ENCODE measurements around the gene TSPEAR. TPM values are rescaled to one million over a fixed set of nuclear protein-coding genes. Genes with fewer than 3 reads are reported as not detected.

TSPEAR gene
- total RNA-seq, 1 donor from 2014 or later, result not detected

DNA sequence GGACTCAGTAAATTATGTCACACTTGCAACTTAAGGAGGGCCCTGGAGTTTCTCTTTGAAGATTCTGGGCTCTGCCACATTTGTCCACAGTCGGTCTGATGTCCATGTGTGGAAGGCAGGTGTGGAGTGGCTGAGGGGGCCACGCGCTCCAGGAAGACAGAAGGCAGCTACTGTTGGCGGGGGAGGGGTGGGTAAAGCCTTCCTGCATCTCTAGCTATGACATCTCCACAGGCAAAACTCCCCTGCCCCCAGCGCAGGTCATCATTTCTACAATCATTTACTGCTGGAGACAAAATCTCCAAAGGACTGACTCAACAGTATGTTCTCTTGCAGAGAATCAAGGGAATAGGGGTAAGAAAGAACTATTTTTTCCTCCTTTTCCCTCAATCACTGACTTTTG is 11.4 kb upstream of the TSPEAR start:
- DNase-seq (ENCODE audit: low read depth), result no peak

DNA sequence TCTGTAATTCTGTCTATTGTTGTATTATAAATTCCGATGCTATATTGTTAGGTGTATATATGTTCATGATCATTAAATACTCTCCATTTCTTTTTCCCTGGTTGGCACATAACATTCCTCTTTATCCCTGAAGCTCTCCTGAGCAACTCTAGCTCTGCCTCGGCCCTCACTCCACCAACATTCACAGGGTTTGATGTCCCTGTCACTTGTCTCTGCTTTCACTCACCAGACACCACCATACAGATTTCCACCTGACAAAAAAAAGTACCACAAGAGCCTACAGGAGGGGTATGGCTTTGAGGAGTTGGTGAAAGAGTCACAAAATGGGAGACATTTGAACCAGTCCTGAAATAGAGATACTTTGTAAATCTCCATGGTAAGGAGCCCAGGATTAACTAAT is 8.8 kb upstream of the TSPEAR start:
- DNase-seq (ENCODE audit: low read depth), result no peak

DNA sequence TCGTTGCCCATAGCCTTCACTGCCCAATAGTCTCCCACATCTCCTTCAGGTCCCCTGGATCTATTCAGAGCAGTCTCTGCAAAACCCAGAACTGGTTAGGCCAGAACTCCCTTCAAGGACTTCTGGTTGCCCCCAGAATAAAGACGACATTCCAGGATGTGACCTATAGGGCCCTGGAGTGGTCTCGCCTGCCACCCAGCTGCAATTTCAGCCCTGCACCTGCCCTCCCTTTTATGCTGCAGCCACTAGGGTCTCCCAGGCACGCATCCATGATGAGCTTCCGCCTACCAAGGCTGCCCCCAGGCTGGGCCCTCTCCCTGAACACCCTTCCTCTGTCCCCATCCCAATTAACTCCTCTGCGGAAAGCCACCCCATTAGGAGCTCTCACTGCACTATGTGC is 7.2 kb upstream of the TSPEAR start:
- no peak for DNase-seq (ENCODE audit: low read depth)

DNA sequence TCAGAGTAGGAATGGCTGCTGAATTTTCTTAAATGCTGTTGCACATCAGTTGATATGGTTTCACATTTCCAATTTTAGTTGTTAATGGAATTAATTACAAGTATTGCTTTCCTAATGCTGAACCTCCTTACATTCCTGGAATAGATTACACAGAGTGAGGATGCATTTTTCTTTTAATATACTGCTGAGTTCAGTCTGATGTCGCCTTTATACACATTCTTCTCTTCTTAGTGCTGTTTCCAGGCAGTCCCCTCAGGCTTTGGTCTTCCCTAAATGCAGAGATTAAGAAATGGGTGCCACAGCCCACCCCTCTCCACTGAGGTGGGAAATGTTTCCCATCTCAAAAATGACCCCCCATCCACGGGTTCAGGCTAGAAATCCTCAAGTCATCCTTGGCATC is 6.7 kb upstream of the TSPEAR start:
- DNase-seq (ENCODE audit: low read depth), result no peak

DNA sequence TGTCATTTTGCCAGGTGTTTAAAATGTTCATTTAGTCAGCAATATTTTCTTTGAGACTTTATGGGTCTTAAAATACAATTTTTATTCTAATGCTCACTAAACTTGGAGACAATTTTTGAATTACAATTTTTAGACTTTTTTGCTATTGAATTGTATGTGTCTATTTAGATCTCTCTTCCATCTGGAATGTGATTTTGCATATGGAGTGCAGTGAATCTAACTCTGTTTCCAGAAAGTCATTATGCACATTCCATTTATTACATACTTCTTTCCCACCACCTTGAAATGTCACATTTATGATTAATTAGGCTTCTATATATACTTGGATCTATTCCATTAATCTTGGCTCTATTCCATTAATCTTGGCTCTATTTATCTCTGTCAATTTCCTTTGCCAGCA is 5.6 kb upstream of the TSPEAR start:
- no peak for DNase-seq (ENCODE audit: low read depth)

DNA sequence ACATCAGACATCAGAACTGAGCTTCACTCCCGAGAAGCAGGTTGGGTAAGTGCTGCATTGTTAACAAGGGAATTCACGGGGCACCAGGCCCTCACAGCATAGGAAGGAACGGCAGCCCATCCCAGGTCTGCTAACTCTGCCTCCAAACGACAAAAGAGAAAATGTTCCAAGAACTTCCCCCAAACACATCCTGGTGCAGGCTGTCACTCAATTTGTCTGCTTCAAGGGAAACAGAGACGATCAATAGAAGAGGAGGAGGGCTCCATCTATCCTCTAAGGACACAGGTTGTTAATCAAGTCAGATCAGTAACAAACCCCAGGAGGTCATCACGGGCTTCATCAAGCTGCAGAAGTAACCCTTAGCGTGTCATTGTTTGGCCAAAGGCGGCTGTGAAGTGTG is 3.5 kb upstream of the TSPEAR start:
- no peak for DNase-seq (ENCODE audit: low read depth)

DNA sequence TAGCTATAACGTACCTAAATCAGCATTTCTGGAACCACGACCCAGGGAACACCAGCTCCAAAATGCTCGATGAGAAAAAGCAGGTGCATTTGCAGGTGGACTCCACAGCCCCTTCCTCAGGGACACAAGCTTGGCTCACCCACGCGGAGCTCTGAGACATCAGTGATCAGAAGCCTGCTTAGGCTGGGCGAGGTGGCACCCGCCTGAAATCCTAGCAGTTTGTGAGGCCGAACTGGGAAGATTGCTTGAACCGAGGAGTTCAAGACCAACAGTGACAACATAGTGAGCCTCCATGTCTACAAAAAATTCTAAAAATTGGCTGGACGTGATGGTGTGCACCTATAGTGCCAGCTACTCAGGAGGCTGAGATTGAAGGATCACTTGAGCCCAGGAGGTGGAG is 2.5 kb upstream of the TSPEAR start:
- no peak for DNase-seq (ENCODE audit: low read depth)

DNA sequence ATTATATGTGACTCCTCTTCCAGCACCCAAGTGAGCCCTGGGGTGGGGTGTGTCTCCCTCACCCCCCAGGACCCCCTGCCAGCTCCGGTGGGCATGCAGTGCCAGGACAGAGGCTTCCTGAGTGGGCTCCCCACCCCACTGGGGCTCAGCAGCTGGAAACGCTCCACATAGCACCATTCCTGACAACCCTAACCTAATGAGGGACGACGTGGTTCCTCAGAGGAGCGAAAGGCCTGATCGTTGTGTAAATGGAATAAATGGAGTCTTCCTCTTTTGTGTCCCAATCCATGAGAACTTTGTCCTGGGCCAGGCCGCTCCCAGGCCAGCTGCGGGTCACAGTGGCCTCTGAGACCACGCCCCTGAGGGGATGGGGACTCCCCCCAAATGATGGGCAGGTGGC is 1.8 kb upstream of the TSPEAR start:
- DNase-seq (ENCODE audit: low read depth), result no peak

DNA sequence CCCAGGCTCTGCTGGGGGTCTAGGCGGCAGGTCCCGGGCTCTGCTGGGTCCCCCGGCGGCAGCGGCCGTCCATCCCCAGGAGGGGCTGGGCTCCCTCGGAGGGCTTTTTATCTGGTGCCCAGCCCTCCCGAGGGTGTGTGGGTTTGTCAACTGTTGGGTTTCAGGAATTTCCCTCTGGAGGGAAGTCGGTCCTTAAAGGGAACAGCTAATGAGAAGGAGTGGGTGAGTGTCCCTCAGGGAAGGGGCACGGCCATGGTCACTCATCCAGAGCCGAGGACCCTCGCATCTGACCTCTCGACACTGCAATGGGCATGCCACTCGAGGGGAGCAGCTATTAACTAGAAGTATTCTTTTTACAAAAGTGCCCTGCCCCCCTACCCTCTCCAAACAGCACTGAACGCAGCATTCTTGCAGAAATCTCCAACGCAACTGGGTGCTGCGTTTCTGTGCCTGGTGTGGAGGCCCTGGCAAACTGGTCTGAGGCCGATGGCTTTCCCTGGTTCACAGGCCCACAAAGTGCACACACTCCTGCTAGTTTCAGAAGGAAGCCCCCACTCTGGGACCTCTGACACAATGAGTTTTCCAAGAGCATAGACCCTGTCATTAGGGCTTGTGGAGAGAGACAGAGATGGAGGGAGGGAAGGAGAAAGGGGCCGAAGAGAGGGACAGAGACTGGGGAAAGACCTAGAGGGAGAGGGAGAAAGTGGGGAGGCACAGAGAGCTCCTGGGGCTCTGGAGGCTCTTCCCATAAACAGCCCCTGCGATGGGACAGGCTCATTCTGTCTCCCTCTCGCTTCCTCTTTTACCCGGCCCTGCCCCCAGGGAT is 1.0 kb upstream of the TSPEAR start:
- no peak for DNase-seq (ENCODE audit: low read depth)

DNA sequence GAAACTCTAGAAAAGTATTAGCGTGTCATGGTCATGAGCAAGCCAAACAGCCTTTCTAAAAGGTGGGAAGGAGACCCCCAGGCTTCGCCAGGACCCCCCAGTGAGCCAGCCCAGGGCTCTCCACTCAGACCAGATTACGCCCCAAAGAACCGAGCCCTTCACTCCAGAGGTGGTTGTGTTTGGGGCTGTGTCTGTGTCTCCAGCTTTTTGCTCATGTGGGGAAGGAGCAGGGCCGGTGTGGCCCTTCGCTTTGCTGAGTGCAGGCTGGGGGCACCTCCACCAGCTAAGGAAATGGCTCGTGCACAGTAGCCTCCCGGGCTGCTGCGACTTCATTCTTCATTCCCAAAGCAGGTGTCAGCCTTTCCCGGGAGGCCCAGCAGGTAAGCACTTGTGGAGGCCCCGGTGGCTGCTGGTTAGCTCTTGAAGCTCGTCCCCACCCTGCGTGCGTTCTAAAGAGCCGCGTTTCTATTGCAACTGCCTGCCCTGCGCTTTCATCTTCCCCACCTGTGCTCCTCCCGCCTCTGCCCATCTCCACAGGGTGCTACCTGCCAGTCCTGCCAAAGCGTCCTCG is 531 bp downstream of the TSPEAR start:
- DNase-seq (ENCODE audit: low read depth), result no peak

DNA sequence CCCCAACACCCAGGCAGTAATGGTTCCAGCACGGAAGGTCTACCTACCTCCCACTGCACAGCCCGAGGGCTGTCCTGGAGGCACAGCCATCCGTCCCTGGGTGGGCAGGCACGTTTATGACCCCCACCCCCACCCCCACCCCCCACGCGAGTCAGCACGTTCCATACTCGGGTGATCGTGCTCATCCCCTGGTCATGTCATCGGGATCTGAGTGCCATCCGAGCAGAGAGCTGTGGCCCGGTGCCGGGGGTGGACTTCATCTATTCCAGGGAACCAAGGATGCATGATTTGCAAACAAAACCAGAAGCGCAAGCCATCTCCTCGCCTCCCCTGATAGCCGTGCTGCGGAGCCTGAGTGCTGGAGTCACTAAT is 1.1 kb downstream of the TSPEAR start:
- no peak for DNase-seq (ENCODE audit: low read depth)

DNA sequence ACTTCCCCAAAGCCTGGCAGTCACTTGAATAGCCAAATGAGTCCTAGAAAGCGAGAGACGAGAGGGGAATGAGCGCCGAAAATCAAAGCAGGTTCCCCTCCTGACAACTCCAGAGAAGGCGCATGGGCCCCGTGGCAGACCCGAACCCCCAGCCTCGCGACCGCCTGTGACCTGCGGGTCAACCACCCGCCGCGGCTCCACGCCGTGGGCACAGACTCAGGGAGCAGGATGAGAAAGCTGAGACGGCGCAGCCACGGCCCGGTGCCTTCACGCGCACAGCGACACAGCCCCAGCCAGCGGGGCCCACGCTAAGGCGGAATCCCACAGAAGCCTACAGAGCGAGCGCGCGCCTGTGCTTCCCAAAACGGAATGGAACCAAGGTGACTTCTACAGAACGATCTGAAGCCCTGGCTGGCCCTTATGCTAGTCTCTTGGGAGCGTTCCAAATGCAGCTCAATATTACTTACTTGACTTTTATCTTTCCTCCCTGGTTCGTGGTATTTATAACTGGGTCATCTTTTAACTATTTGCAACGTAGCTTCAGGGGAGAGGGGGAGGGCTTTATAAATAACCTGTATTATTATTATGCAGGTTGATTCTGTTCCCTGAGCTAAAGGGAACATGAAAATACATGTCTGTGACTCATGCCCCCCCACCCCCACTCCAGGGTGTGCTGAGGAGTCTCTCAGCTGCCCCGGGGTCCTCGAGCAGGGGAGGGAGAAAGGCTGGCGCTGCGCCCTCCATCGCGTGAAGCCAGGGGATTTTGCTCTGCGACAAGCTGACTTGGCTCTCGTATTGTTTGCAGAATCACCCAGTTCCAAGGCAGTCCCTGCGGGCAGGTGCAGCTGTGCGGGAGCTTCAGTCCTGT is 1.7 kb downstream of the TSPEAR start:
- no peak for DNase-seq (ENCODE audit: low read depth)

DNA sequence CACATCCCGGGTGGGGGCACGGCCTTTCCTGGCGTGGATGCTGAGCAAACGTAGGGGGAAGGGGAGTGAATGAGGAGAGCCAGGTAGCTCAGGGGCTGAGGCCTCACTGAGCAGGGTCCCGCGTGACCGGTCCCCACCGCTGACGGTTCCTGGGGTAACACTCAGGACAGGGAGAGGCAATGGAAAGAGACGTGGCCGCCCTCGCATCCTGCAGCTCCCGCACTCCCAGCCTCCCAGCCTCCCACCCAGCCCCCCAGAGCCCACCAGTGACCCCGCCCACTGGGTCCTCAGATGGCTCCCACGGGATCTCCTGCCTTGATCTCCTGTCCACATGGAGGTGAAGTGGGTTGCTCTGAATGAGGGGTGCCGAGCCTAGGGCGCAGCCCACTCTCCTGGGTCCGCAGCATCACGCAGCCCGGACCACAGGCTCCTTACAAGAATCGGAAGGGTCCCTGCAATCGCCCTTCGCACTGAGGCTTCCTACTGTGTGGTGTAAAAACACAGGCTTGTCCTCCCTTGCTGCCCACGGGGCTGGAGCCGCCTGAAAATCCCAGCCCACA is 2.4 kb downstream of the TSPEAR start:
- no peak for DNase-seq (ENCODE audit: low read depth)

DNA sequence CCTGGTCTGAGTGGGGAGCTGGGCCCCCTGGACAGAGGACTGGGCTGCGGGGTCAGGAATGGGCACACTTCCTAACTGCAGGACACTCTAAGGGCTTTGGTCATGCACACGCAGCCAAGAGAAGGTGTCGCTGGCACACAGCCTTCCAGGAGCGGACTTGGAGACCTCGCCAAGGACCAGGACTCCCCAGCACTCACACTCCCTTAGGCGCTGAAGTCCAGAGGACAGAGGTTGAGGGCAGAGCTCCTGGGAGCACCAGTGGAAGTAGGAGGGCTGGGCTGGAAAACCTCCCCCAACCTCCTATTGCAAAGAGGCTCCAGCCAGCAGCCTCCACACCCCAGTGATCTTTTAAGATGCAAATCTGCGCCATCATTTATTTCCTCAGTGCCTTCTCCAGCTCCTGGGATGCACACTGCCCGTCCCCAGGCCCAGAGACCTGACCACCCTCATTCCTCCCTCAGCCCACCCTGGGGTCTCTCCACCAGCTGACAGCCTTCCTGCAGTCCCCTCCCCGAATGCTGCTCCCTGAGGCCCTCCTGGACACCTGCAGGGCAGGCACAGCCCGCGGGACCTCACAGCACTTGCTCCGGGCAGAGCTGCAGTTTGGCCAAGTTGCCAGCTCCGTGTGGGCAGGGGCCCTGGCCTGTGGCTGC is 3.0 kb downstream of the TSPEAR start:
- DNase-seq (ENCODE audit: low read depth), result no peak

DNA sequence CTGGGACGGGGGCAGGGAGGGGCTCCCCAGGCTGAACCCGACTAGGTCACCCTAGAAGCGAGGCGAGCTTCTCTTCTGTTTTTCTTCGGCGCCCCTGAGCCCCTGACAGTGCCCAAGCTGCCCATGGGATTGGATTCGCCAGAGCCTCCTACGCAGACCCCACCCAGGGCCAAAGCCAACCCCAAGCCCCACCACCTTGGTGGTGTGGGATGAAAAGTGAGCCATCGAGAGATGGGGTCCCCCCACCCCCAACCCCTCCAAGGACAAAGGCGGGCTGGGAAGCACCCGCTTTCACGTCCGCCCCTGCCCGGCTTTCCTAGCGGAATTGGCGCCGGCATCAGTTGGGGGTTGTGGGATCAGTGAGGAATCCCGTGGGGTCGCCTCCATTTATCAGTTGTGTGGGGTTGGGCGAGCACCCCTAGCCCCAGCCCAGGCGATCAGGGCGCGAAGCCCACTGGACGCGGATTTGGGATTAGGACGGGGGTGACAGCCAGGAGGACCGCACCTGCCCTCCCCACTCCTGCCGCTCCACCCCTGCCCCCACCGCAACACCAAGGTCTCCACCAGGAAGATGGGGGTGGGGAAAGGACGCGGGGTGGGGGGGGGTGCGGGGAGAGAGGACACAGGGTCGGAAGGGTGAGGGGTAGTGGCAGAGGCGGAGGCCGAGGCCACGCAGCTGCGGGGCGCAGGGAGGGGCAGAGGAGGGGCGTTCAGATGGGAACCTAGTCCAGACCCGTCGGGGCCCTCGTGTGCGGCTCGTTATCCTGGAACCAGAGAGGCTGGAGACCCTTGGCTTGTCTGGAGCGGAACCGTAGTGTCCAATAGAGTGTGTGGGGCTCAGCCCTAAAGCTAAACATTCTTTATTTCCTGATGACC is 4.4 kb downstream of the TSPEAR start:
- no peak for DNase-seq (ENCODE audit: low read depth)

DNA sequence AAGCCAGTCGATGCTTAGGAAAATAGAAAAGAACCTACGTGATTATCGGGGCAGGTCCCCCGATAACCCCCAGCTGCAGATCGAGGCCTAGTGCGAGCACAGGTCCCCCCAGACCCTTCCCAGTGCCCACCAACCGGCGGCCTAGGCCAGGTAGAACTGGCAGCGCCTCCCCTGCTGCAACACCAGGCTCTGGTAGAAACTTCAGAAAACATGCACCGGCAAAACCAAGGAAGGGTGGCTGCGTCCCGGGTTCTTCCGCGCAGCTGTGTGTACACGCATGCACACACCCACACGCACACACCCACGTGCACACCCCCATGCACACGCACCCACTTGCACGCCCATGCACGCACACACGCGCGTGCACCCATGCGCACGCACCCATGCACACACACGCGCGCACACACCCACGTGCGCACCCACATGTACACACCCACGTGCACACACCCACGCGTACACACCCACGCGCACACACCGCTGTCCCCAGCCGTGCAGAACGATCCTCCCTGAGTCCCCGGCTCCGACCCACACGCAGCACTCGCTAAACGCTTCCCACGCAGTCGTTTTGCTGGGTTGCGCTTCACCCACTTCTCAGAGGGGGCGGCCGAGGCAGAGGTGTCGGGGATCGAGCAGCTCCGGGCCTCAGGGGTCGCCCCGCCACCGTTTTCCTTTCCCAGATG is 5.2 kb downstream of the TSPEAR start:
- no peak for DNase-seq (ENCODE audit: low read depth)

DNA sequence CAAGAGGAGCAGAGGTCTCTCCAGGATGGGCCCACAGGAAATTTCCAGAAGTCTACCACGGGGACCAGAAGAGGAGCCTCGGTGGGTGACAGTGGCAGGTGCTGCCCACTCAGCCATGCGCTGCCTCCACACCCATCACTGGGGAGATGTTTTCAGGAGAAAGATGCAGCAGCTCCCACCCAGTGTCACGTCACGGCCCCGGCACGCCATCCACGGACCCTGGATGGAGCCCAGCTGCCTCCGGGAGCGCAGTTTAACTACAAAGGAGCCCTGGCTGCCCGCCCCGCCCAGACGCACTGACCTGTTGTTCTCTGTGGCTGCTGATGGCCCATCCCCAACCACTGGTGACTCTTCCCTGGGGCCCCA is 6.8 kb downstream of the TSPEAR start:
- no peak for DNase-seq (ENCODE audit: low read depth)

DNA sequence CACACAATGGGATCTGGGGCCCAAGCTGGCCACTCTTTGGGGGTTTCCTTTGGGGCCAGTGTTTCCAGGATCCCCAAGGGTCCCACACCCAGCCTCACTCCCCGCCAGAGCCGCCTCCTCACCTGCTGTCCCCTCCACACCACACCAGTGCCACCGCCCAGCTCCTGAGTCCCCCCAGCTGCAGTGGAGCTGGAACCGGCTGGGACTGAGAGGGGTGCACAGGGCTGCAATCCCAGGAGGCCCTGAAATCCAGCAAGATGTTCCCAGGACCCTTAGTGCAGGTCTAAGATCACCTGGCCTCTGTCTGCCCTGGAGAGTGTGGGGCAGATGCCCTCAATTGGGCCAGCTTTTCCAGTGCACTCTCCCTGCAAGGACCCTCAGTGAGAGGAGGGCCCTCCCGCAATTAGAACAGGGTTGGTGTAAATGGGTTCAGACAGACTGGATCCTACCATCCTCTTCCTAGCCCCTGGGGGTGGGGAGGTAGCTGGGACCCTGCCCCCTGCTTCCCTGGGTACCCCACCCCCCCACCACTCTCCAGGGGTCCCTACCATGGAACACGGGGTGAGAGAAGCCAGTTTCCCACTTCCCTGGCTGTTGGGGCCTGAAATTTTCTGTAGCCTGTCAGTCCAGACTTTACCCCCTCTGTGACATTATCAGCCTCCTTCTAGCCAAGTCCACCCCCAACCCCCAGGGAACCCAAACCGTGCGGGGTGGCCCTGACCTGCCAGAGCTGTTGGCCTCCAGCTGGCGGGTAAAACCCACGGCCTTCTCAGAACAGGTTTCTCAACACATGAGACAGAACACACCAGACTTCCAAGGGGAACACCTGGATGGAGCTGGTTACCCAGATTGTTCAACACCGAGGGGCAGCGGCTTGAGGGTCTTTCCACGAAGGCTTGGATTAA is 7.4 kb downstream of the TSPEAR start:
- no peak for DNase-seq (ENCODE audit: low read depth)

DNA sequence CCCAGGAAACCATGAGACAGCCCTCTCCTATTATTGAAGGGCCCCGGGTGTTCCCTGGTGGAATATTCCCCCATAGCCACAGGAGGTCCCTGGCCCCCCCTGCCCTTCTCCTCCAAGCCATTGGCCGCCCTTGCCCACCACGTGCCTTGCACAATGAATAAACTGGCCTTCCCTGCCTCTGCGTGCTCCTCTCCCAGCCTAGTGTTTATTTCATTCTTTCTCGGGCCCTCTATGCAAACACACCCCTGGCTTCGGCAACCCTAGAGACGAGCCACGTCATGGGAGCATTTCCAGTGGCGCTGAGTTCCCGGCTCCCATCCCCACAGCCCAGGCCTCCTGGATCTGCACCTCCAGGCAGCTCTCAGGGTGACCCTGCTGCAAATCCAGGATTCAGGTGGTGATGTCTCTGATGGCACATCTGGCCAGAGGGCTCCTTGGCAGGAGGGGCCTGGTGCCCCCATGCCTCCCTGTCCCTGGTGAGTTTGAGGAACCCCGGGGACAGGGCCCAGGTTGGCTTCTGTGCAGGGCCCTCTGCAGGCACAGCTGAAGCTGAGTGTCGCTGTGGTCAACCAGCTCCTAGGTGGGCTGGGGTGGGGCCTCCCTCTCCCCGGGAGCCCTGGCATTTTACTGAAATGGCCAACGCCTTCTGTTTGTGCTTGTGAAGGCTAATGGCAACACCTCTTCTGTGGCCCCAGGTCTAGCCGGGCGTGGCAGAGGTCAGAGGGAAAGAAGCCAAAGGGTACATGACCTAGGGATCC is 8.2 kb downstream of the TSPEAR start:
- DNase-seq (ENCODE audit: low read depth), result no peak
